SJSA1 (cell line): ENCODE data around the gene FASTKD1. TPM values are rescaled to one million over a fixed set of nuclear protein-coding genes. Genes with fewer than 3 reads are reported as not detected.

Source experiments
- total RNA-seq: library from RNA; depleted of rRNA; stranded (reverse); fragments of >200 nt; shearing (Covaris generic); gene quantifications from 2 replicates; pipeline ENCODE4 v1.2.3, GENCODE V29; 2014; rRNA removed

The FASTKD1 gene
- total RNA-seq, 1 experiment from 2014 or later, result 30.4 TPM

Other genes starting within 250 kb of the FASTKD1 start
- 0.11 and 0.13 TPM in 2 replicates for gene LRP2, start 211.3 kb downstream of the FASTKD1 start, total RNA-seq
- gene BBS5, start 94.4 kb downstream of the FASTKD1 start, total RNA-seq, result 3.4 and 4.3 TPM in 2 replicates
- gene KLHL41, start 64.2 kb downstream of the FASTKD1 start, total RNA-seq, result 0.24 TPM in 1 of 2 replicates, not detected in the other
- 32.7 and 33.4 TPM in 2 replicates for gene PPIG, start 10.5 kb upstream of the FASTKD1 start, total RNA-seq
- gene CFAP210, start 120.5 kb upstream of the FASTKD1 start, total RNA-seq, result not detected in 2 replicates
- gene PHOSPHO2, start 120.6 kb upstream of the FASTKD1 start, total RNA-seq, result 1.9 TPM in 2 replicates
- gene KLHL23, start 160.0 kb upstream of the FASTKD1 start, total RNA-seq, result 0.78 and 2.9 TPM in 2 replicates
- gene SSB, start 225.0 kb upstream of the FASTKD1 start, total RNA-seq, result 145 and 146 TPM in 2 replicates